GM12872 (cell line): ENCODE data around the gene AASS.

Source experiments
- CTCF ChIP-seq: IDR thresholded peaks from 3 replicates; pipeline ENCODE4 v1.5.1; 2011; ENCODE audit warnings: low read depth, mild to moderate bottlenecking, low read length, moderate library complexity; ENCODE audit not compliant: insufficient read depth

The AASS gene

GRCh38 chr7:122143751-122144711, at the start of gene AASS:
Gene AASS, minus strand, starts transcription at chr7:122144249. Its CDS starts 10,523 bp downstream, at chr7:122133726.
- 0 out of 3 replicates have a peak, but pooled peaks have one; percentile 4 for TF ChIP-seq CTCF

GRCh38 chr7:122188785-122189184, 44.7 kb upstream of the AASS start:
- no peak for TF ChIP-seq CTCF

- no peak for TF ChIP-seq CTCF
Measured at GRCh38 chr7:122183106-122183505, 39.1 kb upstream of the AASS start.

- TF ChIP-seq CTCF, result no peak
Measured at GRCh38 chr7:122182081-122182480, 38.0 kb upstream of the AASS start.

GRCh38 chr7:122166740-122167139, 22.7 kb upstream of the AASS start:
- no peak for TF ChIP-seq CTCF

GRCh38 chr7:122166275-122166674, 22.2 kb upstream of the AASS start:
- no peak for TF ChIP-seq CTCF

GRCh38 chr7:122161628-122162027, 17.6 kb upstream of the AASS start:
- no peak for TF ChIP-seq CTCF
